GM20431 (cell line): Measurements from ENCODE around the gene ANO7.

Experiments used
- in situ Hi-C: fragments of 300-500 bp; cut with MseI, MboI; formaldehyde crosslinking; loops from one replicate; pipeline ENCODE4 v1.15.0; 2020; ENCODE audit warnings: low sequenced_read_pairs; ENCODE audit not compliant: unreplicated experiment

ANO7 gene

GRCh38 chr2:241188361-241189092 is at the start of gene ANO7:
Gene ANO7 (plus strand): TSS chr2:241188677. CDS start chr2:241190064, 1,387 bp downstream.
- in situ Hi-C loops: no loop called here

- in situ Hi-C loops: loop anchor here (10.0 kb wide), 1 partner anchor 45 kb away; no protein-coding TSS in a partner anchor
Measured at GRCh38 chr2:241139531-241140444, 48.7 kb upstream of the ANO7 start.

DNA sequence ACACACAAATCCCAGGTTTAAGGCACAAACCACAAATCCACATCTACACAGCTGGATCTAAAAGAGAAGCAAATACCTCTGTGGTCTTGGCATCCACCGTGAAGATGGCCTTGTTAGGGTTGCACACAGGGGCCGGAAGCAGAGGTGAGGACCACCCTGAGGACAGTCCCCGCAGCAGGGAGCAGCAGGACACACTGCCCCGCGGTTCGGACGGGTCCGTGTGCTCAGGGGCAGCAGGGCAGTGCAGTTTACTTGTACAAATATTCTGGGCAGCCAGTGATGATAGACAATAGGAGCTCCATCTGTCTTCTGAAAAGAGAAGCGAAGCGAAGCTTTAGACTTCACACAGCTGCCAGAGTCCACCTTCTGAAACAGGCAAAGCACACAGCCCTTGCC is 48.0 kb upstream of the ANO7 start:
- in situ Hi-C loops: loop anchor here (10.0 kb wide), 1 partner anchor 46 kb away; no protein-coding TSS in a partner anchor

DNA sequence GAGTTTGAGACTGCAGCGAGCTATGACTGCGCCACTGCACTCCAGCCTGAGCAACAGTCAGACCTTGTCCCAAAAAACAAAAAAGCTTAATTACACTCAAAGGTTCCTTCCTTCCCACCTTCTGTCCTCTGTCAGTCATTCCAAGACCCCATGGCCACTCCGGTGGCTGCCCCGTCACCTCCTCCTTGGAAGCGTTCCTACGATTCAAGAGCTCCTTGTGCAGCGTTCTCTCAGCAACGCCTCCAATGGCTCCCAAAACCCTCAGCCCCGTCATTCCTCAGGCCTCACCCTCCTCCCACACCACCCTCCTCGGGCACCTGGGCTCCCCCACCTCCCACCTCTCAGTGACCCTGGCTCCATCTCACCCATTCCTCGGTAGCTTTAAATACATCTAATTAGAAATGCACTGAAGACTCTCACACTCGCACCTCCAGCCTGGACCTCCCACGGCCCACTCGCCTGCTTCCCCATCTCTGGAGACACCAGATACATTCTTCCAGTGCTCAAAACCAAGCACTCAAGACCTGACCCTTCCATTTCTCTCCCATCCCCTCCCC is 47.2 kb upstream of the ANO7 start:
- in situ Hi-C loops: loop anchor here (10.0 kb wide), 1 partner anchor 46 kb away; no protein-coding TSS in a partner anchor

DNA sequence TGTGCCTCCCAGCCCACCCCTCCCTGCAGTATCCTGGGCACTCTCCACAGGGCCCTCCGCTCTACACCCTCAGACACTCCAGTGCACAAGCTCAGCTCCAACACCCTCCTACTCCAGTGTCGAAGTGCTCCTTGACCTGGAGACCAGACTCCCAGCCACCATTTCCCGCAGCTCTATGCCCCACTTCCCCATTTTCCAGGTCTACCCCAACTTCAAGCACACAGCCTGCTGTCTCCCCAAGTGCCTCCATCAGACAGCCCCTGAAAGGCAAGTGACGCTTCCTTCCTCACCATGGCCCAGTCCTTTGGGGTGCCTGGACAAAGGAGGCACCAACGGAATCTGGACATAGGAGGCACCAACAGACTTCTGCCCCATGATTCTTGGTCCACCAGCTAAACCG is 46.4 kb upstream of the ANO7 start:
- in situ Hi-C loops: loop anchor here (10.0 kb wide), 1 partner anchor 47 kb away; no protein-coding TSS in a partner anchor

- in situ Hi-C loops: loop anchor here (10.0 kb wide), 1 partner anchor 48 kb away; no protein-coding TSS in a partner anchor
Measured at GRCh38 chr2:241142593-241142992, 45.9 kb upstream of the ANO7 start.

DNA sequence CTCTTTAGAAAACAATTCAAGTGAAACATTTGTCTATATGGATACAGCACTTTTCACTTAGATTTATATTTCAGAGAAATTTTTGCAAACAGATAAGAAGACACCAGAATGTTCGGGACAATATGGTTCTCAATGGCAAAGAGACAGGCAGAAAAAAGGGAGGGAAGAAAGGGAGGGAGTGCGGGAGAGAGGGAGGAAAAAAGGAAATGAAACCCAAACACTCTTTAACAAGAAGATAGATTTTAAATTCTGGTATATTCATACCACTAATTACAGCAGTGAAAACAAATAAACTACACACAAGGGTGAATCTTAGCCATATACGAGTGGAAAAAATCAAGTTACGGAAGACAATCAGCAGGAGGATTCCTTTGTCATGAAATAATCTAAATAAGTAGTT is 42.2 kb upstream of the ANO7 start:
- in situ Hi-C loops: loop anchor here (10.0 kb wide), 1 partner anchor 51 kb away; no protein-coding TSS in a partner anchor

GRCh38 chr2:241147336-241147735 is 41.1 kb upstream of the ANO7 start:
- in situ Hi-C loops: loop anchor here (10.0 kb wide), 1 partner anchor 53 kb away; no protein-coding TSS in a partner anchor

DNA sequence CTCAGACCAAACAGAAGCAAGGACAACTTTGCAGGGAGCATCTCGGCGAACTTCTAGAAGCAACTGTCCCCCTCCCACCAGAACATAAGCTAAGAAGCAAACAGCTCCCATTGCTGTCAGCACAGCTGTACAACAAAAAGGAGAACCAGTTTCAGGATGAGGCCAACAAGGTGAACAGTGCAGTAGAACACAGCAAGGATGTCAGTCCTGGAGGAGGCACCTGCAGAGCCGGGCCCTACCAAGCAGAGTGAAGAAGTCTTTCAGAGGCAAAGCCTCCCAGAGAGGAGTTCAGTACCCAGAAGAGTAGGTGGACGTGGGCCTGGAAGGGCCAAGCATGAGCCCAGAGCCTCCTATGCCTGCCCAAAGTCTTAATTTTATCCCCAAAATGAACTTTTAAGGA is 40.2 kb upstream of the ANO7 start:
- in situ Hi-C loops: loop anchor here (10.0 kb wide), 1 partner anchor 53 kb away; no protein-coding TSS in a partner anchor

DNA sequence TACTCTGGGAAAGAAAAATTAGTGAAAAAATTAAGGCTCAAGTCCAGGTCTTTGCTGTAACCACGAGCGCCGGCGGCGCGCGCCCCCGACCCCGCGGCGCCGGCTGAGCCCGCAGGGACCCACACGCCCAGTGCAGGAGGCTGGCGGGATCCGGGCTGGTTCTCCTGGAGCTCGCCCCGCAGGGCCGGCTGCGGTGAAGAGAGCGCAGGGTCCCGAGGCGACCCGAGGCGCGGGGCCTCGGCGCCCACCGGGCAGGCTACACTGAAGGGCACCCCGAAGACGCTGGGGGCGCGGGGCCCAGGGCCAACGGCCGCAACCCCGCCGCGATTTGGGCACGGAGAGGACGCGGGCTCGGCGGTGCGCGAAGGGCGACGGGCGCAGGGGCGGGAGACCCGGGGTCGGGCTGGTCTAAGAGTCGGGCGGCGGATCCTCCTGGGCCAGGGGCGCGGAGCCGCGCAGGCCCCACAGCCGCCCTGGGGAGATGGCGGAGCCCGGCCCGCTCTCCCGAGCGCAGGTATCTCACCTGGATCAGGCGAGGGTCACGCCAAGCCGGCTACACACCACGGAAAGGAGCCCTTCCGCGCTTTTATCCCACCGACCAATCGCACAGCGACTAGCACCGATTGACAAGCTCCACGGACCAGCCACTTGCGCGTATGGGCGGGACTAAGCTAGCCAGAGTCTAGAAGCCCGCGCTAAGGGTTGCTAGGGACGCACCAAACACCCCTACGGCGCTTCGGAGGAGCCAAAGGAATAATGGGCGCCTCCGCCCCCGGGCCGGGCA is 39.4 kb upstream of the ANO7 start, which contains the start of gene PASK:
Gene PASK, minus strand, starts transcription at position 582 of the 784 bp plus-strand sequence. CDS start 6,440 bp downstream, outside the sequence.
- in situ Hi-C loops: loop anchor here (10.0 kb wide), 1 partner anchor 54 kb away; no protein-coding TSS in a partner anchor

- in situ Hi-C loops: loop anchor here (10.0 kb wide), 1 partner anchor 55 kb away; no protein-coding TSS in a partner anchor
Measured at GRCh38 chr2:241149675-241149924, 38.9 kb upstream of the ANO7 start.

DNA sequence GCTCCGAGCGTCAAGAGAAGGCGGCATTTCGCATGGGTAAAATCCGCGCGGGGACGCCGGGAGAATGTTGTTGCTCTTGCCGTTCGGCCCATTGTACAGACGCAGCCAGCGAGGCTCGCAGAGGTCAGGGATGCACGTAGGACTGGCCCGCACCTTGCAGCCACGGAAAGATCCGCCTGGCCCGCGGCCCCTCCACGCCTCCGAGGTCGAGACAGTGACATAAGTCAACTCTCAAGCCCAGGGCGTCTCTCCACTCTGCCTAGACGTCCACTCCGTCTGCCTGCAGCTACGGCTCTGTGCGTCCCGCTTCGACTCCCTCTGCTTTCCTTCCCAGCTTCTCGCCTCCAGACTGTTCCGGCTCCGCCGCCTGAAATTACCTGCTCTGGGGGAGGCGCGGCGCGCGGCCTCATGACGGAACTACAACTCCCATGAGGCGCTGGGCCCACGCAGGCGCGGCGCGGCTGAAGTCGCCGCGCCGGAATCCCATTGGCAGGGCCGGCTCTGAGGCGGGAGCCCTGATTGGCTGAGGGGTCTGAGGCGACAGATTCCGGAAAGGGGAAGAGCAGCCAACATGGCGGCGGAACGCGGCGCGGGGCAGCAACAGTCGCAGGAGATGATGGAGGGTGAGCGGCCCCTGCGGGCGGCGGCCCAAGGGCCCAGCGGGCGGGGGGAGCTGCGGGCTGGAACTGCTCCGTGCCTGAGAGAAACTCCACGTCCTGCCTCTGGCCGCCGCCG is 38.4 kb upstream of the ANO7 start, which contains the start of gene PPP1R7:
Gene PPP1R7, plus strand, starts transcription at position 543 of the 735 bp plus-strand sequence. Its CDS starts 29 bp downstream, at position 572.
- in situ Hi-C loops: loop anchor here (10.0 kb wide), 1 partner anchor 55 kb away; no protein-coding TSS in a partner anchor

DNA sequence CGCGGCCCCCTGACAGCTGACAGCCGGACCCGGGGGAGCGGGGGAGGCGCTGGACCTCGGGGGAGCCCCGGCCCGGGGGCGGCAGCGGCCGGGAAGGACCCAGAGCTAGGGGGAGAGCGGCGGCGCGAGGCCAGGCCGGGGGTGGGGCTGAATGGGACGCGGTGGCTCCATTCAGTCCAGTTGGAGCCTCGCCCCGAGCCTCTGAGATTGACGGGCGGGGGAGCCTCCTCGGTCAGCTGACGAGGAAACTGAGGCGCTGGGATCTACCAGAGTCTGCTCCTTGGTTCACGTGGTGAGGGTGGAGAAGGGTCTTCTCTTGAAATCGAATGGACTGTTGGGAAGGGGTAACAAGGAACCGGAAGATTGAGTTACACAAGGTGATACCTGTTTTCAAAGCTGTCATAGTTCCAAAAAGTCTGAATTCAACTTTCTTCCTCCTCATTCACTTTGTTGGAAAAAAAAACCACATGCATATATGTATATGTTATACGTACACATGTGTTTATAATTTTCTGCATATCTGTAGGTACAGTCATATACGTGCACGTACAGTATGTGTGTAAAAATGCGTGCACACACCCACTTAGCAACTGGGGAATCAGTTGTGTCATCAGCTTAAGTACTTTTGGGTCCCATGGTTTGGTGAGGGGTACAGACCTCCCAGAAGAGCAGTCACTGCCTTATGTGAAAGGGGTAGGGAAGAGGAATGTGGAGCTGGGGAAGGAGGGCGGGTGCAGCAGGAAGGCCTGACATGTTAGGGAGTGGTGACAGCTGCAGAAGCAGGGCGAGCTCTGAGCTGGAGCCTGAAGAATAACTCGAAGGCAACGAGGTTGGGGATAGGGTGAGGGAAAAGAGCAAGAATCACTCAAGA is 37.6 kb upstream of the ANO7 start:
- in situ Hi-C loops: no loop called here

DNA sequence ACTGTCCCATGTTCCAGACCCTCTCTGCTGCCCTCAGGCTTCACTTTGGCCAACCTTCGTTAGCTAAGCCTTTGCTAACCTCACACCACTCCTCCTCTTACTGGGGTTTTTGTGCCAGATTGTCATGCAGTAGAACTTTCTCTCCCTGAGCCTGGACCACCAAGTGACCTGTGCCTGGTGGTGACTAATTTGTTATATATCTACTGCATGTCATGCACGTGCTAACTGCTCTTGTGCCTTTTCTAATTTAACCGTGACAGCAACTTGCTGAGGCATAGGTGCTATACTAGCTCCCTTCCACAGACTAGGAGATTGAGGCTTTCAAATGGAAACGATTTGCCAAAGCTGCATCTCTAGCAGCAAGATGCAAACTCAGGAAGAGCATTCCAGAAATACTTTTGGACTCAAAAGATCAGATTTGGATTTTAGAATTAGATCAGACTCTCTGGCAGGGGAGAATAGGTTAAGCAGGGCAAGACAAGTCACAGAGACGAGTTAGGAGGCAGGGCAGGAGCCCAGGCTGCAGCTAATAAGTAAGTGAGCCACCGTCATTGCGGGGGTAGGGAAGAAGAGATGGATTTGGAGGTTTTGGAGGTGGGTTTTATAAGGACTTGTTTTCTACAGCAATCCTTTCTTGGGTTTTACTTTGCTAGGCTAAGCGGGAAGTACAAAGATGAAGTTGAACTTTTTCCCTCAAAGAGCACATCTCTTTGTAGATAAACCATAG is 36.4 kb upstream of the ANO7 start:
- in situ Hi-C loops: no loop called here

DNA sequence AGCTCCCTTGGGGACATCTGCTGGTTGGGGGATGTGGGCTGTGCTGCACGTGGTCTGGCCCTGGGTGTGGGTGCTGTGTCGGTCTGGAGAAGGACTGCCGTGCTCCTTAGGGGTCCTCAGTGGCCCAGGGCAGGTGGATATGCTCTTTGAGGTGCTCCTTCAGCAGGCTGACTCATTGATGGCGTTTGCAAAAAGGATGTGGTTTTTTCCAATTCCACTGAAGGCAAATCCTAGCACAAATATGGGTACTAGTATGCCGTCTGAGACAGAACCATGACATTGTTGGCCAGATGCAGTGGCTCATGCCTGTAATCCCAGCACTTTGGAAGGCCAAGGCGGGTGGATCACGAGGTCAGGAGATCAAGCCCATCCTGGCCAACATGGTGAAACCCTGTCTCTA is 34.9 kb upstream of the ANO7 start:
- in situ Hi-C loops: no loop called here

GRCh38 chr2:241154915-241155314 is 33.6 kb upstream of the ANO7 start:
- in situ Hi-C loops: no loop called here

DNA sequence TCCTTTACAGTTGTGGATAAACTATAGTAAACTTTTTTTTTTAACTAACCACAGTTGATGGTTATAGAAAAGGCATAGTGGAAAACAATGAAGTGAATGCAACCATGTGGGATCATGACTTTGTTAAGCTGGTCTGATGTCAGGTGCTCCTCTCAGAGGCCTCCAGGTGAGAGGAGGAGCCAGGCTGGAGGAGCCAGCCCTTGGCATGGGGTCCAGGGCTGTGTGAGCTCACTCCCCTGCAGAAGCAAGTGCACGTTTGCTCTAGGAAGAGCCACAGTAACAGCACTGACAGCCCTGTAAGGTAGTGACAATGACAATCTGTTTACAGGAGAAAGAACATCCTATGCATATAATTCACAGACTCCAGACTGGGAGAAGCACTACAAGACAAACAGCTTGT is 32.5 kb upstream of the ANO7 start:
- in situ Hi-C loops: no loop called here
